Activated CD4-positive, alpha-beta T cell treated with anti-CD3 and anti-CD28 coated beads, Interleukin-2, Interleukin-6, amounts not matched to agents 100 ng/mL and 50 ng/mL, durations not matched to agents 16 hours and 8 hours (primary cell): ENCODE measurements around the gene CORO1C.
"Not testable (repeated sequence)": the region's sequence is repeated elsewhere in the genome, so short reads cannot be mapped to it uniquely, and the experiment has no call there.

Experiments
- DNase-seq: peaks from one replicate; pipeline ENCODE4 v3.0.0-alpha.2; 2020

CORO1C gene

DNA sequence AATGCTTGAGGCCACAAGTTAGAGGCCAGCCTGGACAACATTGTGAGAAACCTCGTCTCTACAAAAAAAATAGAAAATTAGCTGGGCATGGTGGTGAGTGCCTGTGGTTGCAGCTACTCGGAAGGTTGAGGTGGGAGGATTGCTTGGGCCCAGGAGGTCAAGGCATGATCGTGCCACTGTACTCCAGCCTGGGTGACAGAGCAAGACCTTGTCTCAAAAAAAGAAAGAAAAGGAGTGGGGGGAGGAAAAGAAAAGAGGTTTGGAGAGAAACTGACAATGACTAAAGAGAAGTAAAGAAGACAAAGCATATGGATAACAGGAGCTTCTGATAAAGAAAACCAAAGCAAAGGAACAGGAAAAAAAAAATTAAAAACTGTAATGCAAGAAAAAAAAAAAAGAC is 60.2 kb downstream of the CORO1C start:
- no peak for DNase-seq

DNA sequence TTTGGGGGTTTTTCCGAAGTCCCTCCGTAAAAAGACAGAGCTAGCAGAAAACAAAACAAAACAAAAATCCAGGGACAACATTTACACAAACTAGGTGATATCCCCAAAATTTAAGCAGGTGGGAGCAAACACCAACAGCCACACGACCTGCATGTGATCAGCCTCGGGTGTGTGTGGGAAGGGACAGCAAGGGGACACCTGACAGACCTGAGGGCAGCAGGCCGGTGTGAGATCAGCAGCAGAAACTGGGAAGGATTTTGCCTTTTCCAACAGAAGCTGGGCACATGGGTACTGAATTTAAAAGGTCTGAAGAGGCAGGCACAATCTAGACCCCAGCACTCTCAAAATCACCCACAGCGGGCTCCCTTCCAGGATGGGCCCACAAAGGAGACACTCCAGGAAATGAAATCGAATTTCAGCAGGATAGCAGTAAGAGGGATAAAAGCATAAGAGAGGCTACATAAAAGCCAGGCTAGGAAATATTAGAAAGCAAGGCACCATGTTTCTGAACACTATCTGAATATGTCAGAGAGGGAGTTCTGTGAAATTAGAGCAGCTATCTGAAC is 61.2 kb downstream of the CORO1C start:
- no peak for DNase-seq

DNA sequence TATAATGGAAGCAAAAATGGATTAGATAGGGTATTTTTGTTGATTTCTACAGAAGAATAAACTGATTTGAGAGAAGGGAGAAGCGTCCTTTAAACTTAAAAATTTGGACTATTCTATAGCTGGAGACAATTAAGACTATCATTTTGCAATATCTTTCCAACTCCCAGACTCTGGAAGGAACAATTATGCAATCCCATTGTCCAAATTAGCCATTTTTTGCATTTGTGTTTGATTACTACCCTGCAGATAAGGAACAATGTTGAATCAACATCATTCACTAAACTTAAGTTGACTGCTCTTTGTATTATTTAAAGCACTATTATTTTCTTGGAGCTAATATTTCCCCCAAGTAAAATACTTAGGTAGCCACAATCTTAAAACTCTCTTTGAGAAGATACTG is 62.8 kb downstream of the CORO1C start:
- DNase-seq: no peak

DNA sequence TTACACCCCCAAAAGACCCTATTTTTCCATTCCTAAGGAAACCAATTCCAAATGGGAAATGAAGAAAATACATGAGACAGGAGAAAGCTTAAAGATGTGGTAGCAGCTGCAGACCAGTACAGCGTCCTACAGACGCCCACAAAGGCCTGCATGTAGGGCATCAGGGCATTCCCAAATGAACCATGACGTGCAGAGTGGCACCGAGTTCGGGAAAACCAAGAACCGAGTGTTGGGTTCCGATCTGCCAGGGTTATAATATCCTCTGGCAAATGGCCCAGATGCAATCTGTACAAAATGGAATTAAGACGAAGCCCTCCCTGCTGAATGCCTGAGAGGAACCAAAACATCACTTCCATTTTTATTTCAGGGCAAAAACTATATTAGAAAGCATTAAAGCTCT is 63.3 kb downstream of the CORO1C start:
- DNase-seq: no peak

DNA sequence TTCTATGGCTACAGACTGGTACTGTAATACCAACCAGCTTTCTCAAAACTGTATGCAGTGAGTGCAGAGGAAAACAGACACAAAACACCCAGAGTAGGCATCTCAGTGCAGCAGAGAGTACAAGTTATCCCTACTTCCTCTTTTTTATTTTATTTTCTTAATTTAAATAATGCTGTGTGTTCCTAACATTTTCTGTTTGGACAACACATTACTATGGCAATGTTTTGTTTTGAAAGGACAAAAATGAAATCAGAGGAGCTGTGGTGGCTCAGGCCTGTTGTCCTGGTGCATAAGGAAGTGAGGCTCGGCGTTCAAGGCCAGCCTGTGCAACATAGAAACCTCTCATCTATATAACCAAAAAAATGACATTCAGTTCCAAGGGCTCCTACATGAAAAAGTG is 64.0 kb downstream of the CORO1C start:
- DNase-seq: no peak

DNA sequence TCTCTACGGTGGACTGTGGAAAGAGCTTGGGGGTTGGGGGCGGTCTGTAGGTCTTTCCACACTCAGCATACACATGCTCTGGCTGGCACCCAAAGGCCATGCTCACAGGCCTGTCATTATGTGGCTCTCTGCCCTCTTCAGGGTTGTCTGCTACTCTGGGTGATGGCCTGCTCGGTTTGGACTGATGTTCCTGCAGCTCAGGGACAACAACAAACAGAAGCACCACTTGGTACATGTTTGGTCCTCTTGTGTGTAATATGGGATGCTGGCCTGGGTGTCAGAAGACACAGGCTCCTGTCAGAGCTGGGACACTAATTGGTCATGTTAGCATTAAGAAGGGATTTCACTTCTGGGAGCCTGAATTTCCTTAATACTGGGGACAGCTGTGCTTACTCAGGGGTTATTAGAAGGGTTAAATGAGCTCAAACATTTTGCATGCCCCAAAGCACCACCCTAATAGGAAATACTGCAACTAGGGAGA is 64.9 kb downstream of the CORO1C start:
- no peak for DNase-seq

DNA sequence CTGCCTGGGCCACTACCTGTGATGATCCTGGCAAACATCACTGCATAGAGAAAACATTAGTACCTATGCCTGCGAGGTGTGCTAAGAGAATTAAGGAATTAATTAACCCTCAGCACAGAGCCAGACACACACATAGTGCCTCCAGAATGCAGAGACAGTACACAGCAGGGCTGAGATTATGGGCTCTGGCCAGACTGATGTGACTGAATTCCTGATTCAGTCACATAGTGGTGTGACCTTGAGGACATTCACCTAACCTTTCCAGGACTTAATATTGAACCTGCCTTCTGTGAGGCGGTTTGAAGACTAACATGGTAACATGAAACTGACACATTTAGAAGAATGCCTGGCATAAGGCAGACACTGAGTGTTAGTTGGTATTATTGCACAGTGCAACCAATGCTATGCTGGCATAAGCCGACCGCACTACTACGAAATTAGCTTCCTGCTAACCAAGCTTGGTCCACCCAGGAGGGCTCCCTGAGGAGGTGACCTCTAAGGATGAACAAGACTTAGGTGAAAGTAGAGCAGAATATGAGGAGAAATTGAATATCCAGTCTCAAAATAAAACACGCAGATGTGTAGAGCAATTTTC is 65.6 kb downstream of the CORO1C start:
- no peak for DNase-seq

DNA sequence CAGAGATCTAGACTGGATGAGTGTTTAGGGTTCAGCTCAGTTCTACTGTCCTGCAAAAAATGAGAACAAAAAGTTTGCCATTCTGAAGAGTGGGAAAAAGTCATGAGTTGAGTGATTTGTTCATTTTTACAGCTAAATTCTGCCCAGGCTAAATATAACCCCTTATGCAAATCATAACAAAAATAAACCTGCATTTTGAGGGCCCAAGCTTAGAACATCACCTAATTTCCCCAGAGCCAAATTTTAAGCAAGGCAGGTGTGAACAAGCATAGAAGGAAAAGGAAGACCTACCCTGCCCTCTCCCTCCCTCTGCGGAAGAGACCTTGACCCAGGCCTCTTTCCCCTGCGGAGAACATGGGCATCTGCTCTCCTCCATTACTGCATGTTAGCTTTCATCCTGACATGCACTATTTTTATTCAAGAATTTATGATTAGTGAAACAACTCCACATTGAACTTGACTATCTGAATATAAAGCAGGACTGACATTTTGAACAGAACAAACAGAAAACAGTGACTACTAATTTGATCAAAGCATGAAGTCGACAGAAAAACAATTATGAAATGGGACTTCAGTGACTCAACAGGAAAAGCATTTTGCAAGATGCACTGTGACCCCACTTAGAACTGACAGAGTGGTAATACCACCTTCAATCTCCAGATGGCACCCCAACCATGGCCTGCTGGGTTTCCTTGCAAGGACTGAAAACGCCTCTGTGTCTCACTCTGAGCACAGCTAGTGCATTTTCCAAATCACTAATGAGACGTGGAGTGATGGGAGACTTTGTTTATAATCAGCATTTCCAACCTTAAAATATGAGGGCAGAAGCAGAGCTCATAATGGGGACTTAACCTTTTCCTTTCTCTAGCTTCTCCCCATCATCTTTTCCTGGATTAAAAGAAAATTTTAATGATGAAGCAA is 66.7 kb downstream of the CORO1C start:
- DNase-seq: peak; percentile 92

DNA sequence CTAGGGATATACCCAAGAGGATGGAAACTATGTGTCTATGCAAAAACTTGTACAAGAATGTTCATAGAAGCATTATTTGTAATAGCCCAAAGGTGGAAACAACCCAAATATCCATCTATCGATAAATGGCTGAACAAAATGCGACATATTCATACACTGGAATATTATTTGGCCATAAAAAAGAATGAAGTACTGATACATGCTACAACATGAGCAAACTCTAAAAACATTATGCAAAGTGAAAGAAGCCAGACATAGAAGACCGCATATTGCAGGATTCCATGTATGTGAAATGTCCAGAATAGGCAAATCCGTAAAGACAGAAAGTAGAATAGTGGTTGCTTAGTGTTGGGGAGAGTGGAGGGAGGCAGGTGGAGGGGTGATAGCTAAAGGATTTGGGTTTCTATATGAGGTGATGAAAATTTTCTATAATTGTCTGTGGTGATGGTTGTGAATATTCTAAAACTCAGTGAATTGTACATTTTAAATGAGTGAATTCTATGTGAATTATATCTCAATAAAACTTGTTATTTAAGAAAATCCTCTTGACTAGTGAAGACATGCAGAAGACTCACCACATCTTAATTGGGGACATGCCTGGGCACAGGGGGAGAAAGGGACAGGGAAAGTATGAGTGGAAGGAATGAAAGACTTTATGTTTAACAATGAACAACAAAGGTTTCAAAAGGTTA is 67.8 kb downstream of the CORO1C start:
- no peak for DNase-seq

DNA sequence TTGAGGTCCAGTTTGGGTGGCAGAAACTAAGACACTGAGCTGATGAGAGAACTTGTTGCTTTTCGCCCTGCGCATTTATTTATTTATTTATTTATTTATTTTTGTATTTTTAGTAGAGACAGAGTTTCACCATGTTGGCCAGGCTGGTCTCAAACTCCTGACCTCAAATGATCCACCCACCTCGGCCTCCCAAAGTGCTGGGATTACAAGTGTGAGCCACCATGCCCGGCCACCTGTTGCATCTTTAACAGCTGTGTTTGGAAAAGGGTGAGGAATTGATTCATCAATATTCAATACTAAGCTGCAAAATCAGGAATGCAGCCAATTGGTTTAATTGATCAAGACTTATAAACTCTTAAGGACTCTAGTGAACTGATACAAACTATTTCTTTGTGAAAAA is 73.2 kb downstream of the CORO1C start:
- not testable (repeated sequence) for DNase-seq

DNA sequence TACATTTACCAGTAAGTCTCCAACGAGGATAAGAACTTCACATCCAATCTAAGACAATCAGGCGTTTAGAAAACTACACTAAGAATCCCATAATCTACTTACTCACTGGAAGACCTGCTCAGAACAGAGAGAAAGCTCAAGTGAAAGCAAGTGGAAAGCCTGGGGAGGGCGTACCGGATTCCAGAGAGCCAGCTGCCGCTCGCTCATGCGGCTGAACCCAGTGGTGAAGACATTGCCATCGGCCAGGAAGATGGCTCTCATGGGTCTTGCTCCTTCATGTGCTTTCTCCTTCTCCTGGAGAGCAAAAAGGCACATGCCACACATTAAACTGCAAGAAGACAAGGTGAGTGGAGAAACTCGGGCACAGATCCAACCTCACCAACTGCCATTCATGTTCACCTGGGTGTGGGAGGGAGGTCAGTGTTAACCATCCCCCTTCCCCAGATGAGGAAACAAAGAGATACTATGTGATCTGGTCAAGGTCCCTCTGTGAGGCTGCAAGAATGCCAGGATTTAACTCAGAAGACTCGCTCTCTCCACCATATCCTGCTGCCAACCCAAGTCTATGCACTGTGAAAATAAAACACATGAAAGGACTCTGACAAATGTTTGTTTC is 74.1 kb downstream of the CORO1C start:
- DNase-seq: no peak

DNA sequence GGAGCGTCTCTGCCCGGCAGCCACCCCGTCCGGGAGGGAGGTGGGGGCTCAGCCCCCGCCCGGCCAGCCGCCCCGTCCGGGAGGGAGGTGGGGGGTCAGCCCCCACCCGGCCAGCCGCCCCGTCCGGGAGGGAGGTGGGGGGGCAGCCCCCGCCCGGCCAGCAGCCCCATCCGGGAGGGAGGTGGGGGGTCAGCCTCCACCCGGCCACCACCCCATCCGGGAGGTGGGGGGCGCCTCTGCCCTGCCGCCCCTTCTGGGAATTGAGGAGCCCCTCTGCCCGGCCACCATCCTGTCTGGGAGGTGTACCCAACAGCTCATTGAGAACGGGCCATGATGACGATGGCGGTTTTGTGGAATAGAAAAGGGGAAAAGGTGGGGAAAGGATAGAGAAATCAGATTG is 75.1 kb downstream of the CORO1C start:
- DNase-seq: not testable (repeated sequence)

DNA sequence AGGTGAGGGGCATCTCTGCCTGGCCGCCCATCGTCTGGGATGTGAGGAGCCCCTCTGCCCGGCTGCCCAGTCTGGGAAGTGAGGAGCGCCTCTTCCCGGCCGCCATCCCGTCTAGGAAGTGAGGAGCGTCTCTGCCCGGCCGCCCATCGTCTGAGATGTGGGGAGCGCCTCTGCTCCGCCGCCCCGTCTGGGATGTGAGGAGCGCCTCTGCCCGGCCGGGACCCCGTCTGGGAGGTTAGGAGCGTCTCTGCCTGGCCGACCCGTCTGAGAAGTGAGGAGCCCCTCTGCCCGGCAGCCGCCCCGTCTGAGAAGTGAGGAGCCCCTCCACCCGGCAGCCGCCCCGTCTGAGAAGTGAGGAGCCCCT is 75.5 kb downstream of the CORO1C start:
- DNase-seq: not testable (repeated sequence)

DNA sequence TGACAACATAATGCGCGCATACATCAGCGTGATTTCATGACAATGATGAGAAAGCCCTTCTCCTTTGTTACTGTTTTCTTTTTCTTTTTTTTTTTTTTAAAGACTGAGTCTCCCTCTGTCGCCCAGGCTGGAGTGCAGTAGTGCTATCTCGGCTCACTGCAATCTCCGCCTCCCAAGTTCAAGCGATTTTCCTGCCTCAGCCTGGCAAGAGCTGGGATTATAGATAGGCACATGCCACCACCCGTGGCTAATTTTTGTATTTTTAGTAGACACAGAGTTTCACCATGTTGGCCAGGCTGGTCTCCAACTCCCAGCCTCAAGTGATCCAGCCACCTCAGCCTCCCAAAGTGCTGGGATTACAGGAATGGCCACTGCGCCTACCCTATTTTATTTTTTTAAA is 76.7 kb downstream of the CORO1C start:
- DNase-seq: not testable (repeated sequence)

DNA sequence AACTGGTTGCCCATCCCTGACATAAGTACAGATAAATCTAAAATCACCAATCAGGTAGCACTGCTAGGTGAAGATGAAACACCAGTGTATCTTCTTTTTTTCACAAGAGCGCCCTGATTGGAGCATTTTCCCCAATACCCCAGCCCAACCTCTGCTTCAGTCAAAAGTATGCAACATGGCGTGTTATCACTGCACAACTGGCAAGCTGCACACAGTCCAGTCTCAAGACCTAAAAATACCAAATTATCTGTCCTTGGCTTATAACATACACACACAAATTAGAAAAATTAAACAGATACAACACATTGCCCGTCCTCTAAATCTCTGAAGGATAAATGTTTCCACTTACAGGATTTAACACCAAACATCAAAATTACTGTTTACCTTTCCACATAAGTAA is 77.4 kb downstream of the CORO1C start:
- DNase-seq: no peak

DNA sequence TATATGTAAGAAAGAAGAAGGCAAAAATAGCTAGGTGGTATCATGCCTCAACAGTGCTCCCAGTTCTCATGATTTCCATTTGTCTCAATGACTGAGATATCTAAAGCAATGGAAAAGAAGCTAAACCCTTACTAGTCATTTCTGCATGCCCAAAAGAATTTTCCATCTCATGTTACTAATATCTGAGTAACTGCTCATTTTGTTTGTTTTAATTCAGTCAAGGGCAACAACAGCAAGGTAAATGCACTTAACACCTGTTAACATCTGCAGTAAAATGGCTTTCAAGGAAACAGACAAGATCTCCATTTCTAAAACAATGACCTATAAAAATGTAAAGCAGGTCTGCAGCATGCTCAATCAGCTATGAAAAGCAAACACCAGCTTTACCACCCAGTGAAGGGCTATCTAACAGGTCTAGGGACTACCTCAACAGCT is 78.2 kb downstream of the CORO1C start:
- no peak for DNase-seq

DNA sequence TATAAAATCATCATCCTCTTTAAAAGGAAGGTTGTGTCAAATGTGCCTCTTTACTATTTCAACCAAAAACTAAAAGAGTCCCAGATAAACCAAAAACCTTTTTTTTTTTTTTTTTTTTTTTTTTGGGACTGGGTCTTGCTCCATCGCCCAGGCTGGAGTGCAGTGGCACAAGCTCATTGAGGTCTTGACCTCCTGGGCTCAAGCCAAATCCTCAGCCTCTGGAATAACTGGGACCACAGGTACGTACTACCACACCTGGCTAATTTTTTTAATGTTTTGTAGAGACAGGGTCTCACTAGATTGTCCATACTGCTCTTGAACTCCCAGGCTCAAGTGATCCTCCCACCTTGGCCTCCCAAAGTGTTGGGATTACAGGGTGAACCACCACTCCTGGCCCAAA is 81.2 kb downstream of the CORO1C start:
- no peak for DNase-seq

DNA sequence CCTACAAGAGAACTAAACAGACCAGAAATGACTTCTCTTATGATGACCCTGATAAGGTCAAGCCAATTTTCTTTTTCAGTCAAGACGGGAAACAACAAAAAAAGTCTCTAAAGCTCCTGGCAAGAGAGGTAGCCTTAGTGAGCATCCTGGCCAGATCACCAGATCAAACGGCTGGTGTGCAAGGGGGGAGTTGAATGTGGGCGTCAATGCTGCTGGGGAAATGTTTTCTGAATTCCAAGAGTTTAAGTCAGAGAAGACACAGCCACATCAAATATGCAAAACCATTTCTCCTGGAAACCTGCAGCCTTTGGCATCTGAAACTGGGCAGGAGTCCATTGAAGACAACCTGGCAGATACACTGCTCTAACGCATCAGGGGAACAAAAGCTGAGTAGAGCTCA is 81.6 kb downstream of the CORO1C start:
- no peak for DNase-seq

DNA sequence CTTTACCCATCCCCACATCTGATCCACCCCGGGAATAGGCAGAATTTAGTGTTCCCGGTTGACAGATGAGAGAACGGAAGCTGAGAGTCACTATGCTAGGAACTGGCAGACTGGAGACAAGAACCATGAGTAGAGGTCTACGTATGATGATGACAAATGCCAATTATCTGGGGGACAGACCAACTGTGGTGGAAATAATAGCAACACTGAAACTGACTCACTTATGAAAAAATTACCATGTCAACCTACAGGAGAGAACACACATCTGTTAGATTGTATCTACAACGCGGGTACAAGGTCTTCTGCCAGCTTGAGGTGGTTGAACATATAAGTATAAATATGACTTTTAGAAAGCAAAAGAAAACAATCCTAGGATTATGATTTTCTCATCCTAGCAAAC is 82.2 kb downstream of the CORO1C start:
- DNase-seq: no peak

DNA sequence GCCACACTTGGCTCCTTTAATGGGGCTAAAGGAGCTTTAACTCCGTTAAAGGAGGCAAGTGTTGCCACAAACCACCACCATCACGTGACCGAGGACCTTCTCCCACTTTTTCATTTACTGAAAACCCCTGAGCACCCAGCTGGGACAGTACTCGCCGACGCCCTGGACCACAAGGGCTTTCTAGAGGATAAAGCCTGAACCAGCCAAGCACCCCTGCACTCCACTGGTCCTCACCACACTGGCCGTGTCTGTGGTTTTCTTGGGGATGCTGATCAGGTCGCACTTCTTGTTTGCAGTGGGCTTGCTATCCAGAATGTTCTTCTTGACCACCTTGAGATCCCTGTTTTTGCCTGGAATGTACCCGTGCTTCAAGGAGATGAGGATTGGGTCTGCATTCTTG is 82.9 kb downstream of the CORO1C start:
- DNase-seq: no peak

DNA sequence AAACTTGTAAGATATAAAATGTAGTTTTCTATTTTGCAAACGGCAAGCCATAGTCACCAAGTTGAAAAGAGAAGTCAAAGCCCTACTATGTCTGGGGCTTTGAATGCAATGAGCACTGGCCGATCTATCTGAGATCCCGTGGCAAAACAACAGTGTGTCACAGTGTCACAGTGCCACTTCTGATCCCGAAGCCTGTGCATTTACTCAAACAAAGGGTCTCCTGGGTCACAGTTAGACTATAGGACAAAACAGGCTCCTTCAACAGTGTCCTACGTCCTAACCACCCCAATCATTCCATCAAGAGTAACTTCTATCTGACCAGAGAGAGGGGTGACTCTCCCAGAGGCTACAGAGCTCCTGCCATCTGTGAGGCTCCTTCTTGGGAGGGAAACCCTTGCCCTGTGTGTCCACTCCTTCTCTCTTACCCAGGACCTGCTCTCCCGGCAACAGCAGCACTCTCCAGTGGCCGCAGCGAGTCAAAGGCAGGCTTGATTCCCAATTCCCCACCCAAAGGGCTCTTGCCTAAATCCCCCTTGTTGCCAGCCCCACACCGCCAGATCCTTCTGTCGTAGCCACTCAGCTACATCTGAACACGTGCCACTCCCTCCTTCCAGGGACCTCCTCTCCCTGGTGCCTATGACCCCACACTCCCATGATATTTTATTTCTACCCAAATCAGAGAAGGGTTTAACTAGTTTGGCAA is 83.6 kb downstream of the CORO1C start:
- no peak for DNase-seq
